Activated T-helper 2 cell treated with anti-CD3 and anti-CD28 coated beads, Interferon-gamma antibody, Interleukin-2, Interleukin-4, amounts not matched to agents 10 μg/mL and 5 μg/mL and 100 μg/mL, durations not matched to agents 14 hours and 24 hours and 36 hours (primary cell): ENCODE data around the gene SMIM33. TPM values are rescaled to one million over a fixed set of nuclear protein-coding genes. Genes with fewer than 3 reads are reported as not detected.
"Not testable (repeated sequence)": the region's sequence is repeated elsewhere in the genome, so short reads cannot be mapped to it uniquely, and the experiment has no call there.

Experiments used
- DNase-seq: peaks from one replicate; pipeline ENCODE4 v3.0.0; 2021; ENCODE audit warnings: low spot score
- H3K27ac Mint-ChIP-seq: one replicate; pipeline ENCODE4 v1.8.0; 2021; ENCODE audit warnings: mixed read lengths
- H3K27me3 Mint-ChIP-seq: one replicate; pipeline ENCODE4 v1.8.0; 2021; ENCODE audit warnings: low read depth, mixed read lengths
- H3K36me3 Mint-ChIP-seq: one replicate; pipeline ENCODE4 v1.8.0; 2021; ENCODE audit warnings: low read depth, mixed read lengths
- H3K4me1 Mint-ChIP-seq: one replicate; pipeline ENCODE4 v1.8.0; 2021; ENCODE audit warnings: low read depth, mixed read lengths
- H3K4me3 Mint-ChIP-seq: one replicate; pipeline ENCODE4 v1.8.0; 2021; ENCODE audit warnings: low read depth, mild to moderate bottlenecking, moderate library complexity, mixed read lengths
- H3K9me3 Mint-ChIP-seq: one replicate; pipeline ENCODE4 v1.8.0; 2021; ENCODE audit warnings: mixed read lengths
- intact Hi-C: fragments of 100-400 bp; cut with micrococcal nuclease; formaldehyde crosslinking; loops from one replicate; pipeline ENCODE4 v1.15.1; 2023
- total RNA-seq: library from RNA; stranded (reverse); gene quantifications from 2 replicates; pipeline ENCODE4 v1.2.3, GENCODE V29; 2022

Gene SMIM33
- total RNA-seq, 1 donor from 2014 or later = 0.25 TPM

- DNase-seq, H3K27me3 Mint-ChIP-seq, intact Hi-C loops, H3K9me3 Mint-ChIP-seq: not testable (repeated sequence)
- peak overlapping the region; percentile 52 for H3K4me3 Mint-ChIP-seq
- H3K27ac Mint-ChIP-seq = peak overlapping the region; percentile 40
- peaks cover 76% of the 10 kb centered on the region for H3K36me3 Mint-ChIP-seq
- H3K4me1 Mint-ChIP-seq = peaks cover 50% of the 10 kb centered on the region
Measured at GRCh38 chr5:139478657-139479423, 8.0 kb downstream of the SMIM33 start.

GRCh38 chr5:139479729-139480128 is 8.9 kb downstream of the SMIM33 start:
- intact Hi-C loops, H3K27ac Mint-ChIP-seq, H3K9me3 Mint-ChIP-seq, H3K27me3 Mint-ChIP-seq, DNase-seq, H3K4me3 Mint-ChIP-seq: not testable (repeated sequence)
- H3K36me3 Mint-ChIP-seq = peaks cover 67% of the 10 kb centered on the region
- peaks cover 44% of the 10 kb centered on the region for H3K4me1 Mint-ChIP-seq

- Mint-ChIP-seq H3K27ac (peak overlapping the region; percentile 99), H3K36me3 (peaks cover 54% of the 10 kb centered on the region), H3K9me3 (no peaks in the 10 kb centered on the region), H3K27me3 (no peaks in the 10 kb centered on the region), H3K4me1 (peaks cover 32% of the 10 kb centered on the region), H3K4me3 (peak overlapping the region; percentile 88)
- no peak for DNase-seq
- intact Hi-C loops = no loop called here
Measured at GRCh38 chr5:139481122-139481533, 10.3 kb downstream of the SMIM33 start.

- H3K4me3 Mint-ChIP-seq = peak overlapping the region; percentile 88
- H3K36me3 Mint-ChIP-seq = peaks cover 49% of the 10 kb centered on the region
- no peaks in the 10 kb centered on the region for H3K27me3 Mint-ChIP-seq
- intact Hi-C loops = loop anchor here (1.0 to 2.0 kb wide), 5 partner anchors 23 to 79 kb away; partner anchors contain the start of gene UBE2D2
- peak overlapping the region; percentile 99 for H3K27ac Mint-ChIP-seq
- no peaks in the 10 kb centered on the region for H3K9me3 Mint-ChIP-seq
- no peak for DNase-seq
- H3K4me1 Mint-ChIP-seq = peaks cover 30% of the 10 kb centered on the region
Measured at GRCh38 chr5:139481580-139482049, 10.8 kb downstream of the SMIM33 start.

GRCh38 chr5:139482050-139482889 is 11.5 kb downstream of the SMIM33 start, which contains the start of gene STING1:
Gene STING1 (minus strand): TSS chr5:139482758. CDS start chr5:139481704, 1,054 bp downstream.
- H3K36me3 Mint-ChIP-seq = peaks cover 45% of the 10 kb centered on the region

GRCh38 chr5:139482890-139483208 is 12.0 kb downstream of the SMIM33 start:
- peaks cover 27% of the 10 kb centered on the region for H3K4me1 Mint-ChIP-seq
- H3K36me3 Mint-ChIP-seq = peaks cover 39% of the 10 kb centered on the region
- not testable (repeated sequence) for H3K9me3 Mint-ChIP-seq, DNase-seq, H3K27me3 Mint-ChIP-seq
- intact Hi-C loops = loop anchor here (1.0 to 2.0 kb wide), 5 partner anchors 25 to 78 kb away; partner anchors contain the start of gene UBE2D2
- peak overlapping the region; percentile 99 for H3K27ac Mint-ChIP-seq
- peak overlapping the region; percentile 88 for H3K4me3 Mint-ChIP-seq

More at GRCh38 chr5:139482050-139482889, 11.5 kb downstream of the SMIM33 start, which contains the start of gene STING1:
- Mint-ChIP-seq H3K9me3 (no peaks in the 10 kb centered on the region), H3K27ac (peak within 1 kb of the TSS; percentile 99), H3K27me3 (no peaks in the 10 kb centered on the region), H3K4me3 (peak within 1 kb of the TSS; percentile 88), H3K4me1 (peaks cover 30% of the 10 kb centered on the region)
- intact Hi-C loops = loop anchor here (1.0 to 2.0 kb wide), 5 partner anchors 24 to 79 kb away; partner anchors contain the start of gene UBE2D2
- DNase-seq = peak; percentile 55

- Mint-ChIP-seq H3K36me3 (peaks cover 12% of the 10 kb centered on the region), H3K27me3 (no peaks in the 10 kb centered on the region), H3K4me1 (peaks cover 18% of the 10 kb centered on the region), H3K27ac (no peak overlapping the region), H3K9me3 (no peaks in the 10 kb centered on the region), H3K4me3 (no peak overlapping the region)
- intact Hi-C loops = no loop called here
- no peak for DNase-seq
Measured at GRCh38 chr5:139486201-139486600, 15.4 kb downstream of the SMIM33 start.

GRCh38 chr5:139488260-139488659 is 17.5 kb downstream of the SMIM33 start:
- intact Hi-C loops = no loop called here
- Mint-ChIP-seq H3K9me3 (no peaks in the 10 kb centered on the region), H3K4me1 (peaks cover 20% of the 10 kb centered on the region), H3K36me3 (no peaks in the 10 kb centered on the region), H3K4me3 (no peak overlapping the region), H3K27ac (peak overlapping the region; percentile 81), H3K27me3 (no peaks in the 10 kb centered on the region)
- DNase-seq = no peak

GRCh38 chr5:139492700-139493192 is 21.9 kb downstream of the SMIM33 start:
- no peaks in the 10 kb centered on the region for H3K36me3 Mint-ChIP-seq
- no peak for DNase-seq
- peaks cover 33% of the 10 kb centered on the region for H3K4me1 Mint-ChIP-seq
- no peaks in the 10 kb centered on the region for H3K9me3 Mint-ChIP-seq
- H3K27me3 Mint-ChIP-seq = no peaks in the 10 kb centered on the region
- no peak overlapping the region for H3K27ac Mint-ChIP-seq
- no peak overlapping the region for H3K4me3 Mint-ChIP-seq
- intact Hi-C loops = no loop called here

GRCh38 chr5:139494256-139494655 is 23.5 kb downstream of the SMIM33 start:
- H3K36me3 Mint-ChIP-seq = no peaks in the 10 kb centered on the region
- no peaks in the 10 kb centered on the region for H3K9me3 Mint-ChIP-seq
- no peaks in the 10 kb centered on the region for H3K27me3 Mint-ChIP-seq
- no peak overlapping the region for H3K27ac Mint-ChIP-seq
- H3K4me3 Mint-ChIP-seq = no peak overlapping the region
- peaks cover 24% of the 10 kb centered on the region for H3K4me1 Mint-ChIP-seq
- DNase-seq = no peak
- intact Hi-C loops = no loop called here

GRCh38 chr5:139494832-139495231 is 24.0 kb downstream of the SMIM33 start:
- Mint-ChIP-seq H3K27ac (no peak overlapping the region), H3K27me3 (no peaks in the 10 kb centered on the region), H3K4me3 (no peak overlapping the region), H3K36me3 (no peaks in the 10 kb centered on the region), H3K4me1 (peaks cover 23% of the 10 kb centered on the region), H3K9me3 (no peaks in the 10 kb centered on the region)
- intact Hi-C loops = no loop called here
- DNase-seq = no peak

- no peaks in the 10 kb centered on the region for H3K9me3 Mint-ChIP-seq
- H3K27ac Mint-ChIP-seq = peak overlapping the region; percentile 49
- H3K36me3 Mint-ChIP-seq = no peaks in the 10 kb centered on the region
- intact Hi-C loops = no loop called here
- no peaks in the 10 kb centered on the region for H3K27me3 Mint-ChIP-seq
- no peak overlapping the region for H3K4me3 Mint-ChIP-seq
- peaks cover 23% of the 10 kb centered on the region for H3K4me1 Mint-ChIP-seq
- no peak for DNase-seq
Measured at GRCh38 chr5:139495638-139496435, 25.0 kb downstream of the SMIM33 start.
